ENCODE measurements around the gene EPS15.
"Not testable (repeated sequence)": the region's sequence is repeated elsewhere in the genome, so short reads cannot be mapped to it uniquely, and the experiment has no call there.

The EPS15 gene

GRCh38 chr1:51519048-51519864 lies at the start of gene EPS15:
Gene EPS15 (minus strand): TSS chr1:51519266. CDS start chr1:51519231, 35 bp downstream.
- TF ChIP-seq CTCF (IDR thresholded peaks at IDR 0.05; ENCODE audit: insufficient read depth, missing control alignments): no peak
- FAIRE-seq (no peak), DNase-seq (ENCODE audit: insufficient read length, low spot score) (peak; percentile 61)

- DNase-seq (ENCODE audit: insufficient read length, low spot score): no peak
- no peak for FAIRE-seq
- TF ChIP-seq CTCF (IDR thresholded peaks at IDR 0.05; ENCODE audit: insufficient read depth, missing control alignments): no peak
These were observed 49.3 kb upstream of the EPS15 start for GRCh38 chr1:51568231-51568935.

GRCh38 chr1:51567653-51568052 lies 48.6 kb upstream of the EPS15 start:
- FAIRE-seq: no peak
- no peak for DNase-seq (ENCODE audit: insufficient read length, low spot score)
- TF ChIP-seq CTCF (IDR thresholded peaks at IDR 0.05; ENCODE audit: insufficient read depth, missing control alignments): no peak

- no peak for TF ChIP-seq CTCF (IDR thresholded peaks at IDR 0.05; ENCODE audit: insufficient read depth, missing control alignments)
- FAIRE-seq (no peak), DNase-seq (ENCODE audit: insufficient read length, low spot score) (no peak)
These were observed 47.2 kb upstream of the EPS15 start for GRCh38 chr1:51566260-51566659.

- FAIRE-seq (no peak), DNase-seq (ENCODE audit: insufficient read length, low spot score) (no peak)
- no peak for TF ChIP-seq CTCF (IDR thresholded peaks at IDR 0.05; ENCODE audit: insufficient read depth, missing control alignments)
These were observed 45.9 kb upstream of the EPS15 start for GRCh38 chr1:51565009-51565408.

- TF ChIP-seq CTCF (IDR thresholded peaks at IDR 0.05; ENCODE audit: insufficient read depth, missing control alignments): no peak
- FAIRE-seq: no peak
- no peak for DNase-seq (ENCODE audit: insufficient read length, low spot score)
These were observed 45.1 kb upstream of the EPS15 start for GRCh38 chr1:51564124-51564523.

GRCh38 chr1:51561702-51562101 lies 42.6 kb upstream of the EPS15 start:
- DNase-seq (ENCODE audit: insufficient read length, low spot score) (no peak), FAIRE-seq (no peak)
- no peak for TF ChIP-seq CTCF (IDR thresholded peaks at IDR 0.05; ENCODE audit: insufficient read depth, missing control alignments)

- not testable (repeated sequence) for DNase-seq (ENCODE audit: insufficient read length, low spot score); FAIRE-seq
These were observed 41.8 kb upstream of the EPS15 start for GRCh38 chr1:51560895-51561294.
